Activated naive CD4-positive, alpha-beta T cell treated with Interleukin-2 at 50 U/mL for 16 hours (primary cell): ENCODE results near the gene HERPUD1.
A peak's percentile ranks its signal among the peaks of the same experiment; 100 is the strongest.
"Not testable (repeated sequence)": the region's sequence is repeated elsewhere in the genome, so short reads cannot be mapped to it uniquely, and the experiment has no call there.

Experiments
- DNase-seq: peaks from one replicate; pipeline ENCODE4 v3.0.0-alpha.2; 2020

HERPUD1 gene

GRCh38 chr16:56961851-56962281, 29.9 kb downstream of the HERPUD1 start, which contains the start of gene CETP:
CETP (plus strand) TSS chr16:56961950; CDS start chr16:56961980, 30 bp downstream.
- no peak for DNase-seq

- DNase-seq = peak; percentile 97
Observed at GRCh38 chr16:56964243-56965148, 32.6 kb downstream of the HERPUD1 start.

- no peak for DNase-seq
Observed at GRCh38 chr16:56965149-56966092, 33.5 kb downstream of the HERPUD1 start.

- no peak for DNase-seq
Observed at GRCh38 chr16:56966093-56966475, 34.1 kb downstream of the HERPUD1 start.

GRCh38 chr16:56967733-56968132, 35.8 kb downstream of the HERPUD1 start:
- DNase-seq = no peak

DNA sequence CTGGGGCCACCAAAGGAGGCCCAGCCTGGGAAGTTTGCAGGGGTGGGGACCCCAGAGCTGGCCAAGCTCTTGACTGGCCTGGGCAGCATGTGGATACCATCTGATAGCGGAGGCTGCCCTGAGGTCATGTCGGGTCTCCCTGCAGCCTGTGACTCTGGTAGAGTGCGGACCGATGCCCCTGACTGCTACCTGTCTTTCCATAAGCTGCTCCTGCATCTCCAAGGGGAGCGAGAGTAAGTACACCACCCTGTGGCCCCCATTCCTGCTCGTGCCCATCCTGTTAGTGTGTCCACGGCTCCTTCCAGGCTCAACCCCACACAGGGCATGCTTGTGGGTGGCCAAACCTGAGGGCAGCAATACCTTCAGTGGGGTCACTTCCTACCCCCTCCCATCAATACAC, 37.8 kb downstream of the HERPUD1 start:
- DNase-seq = no peak

- DNase-seq = no peak
Observed at GRCh38 chr16:56970934-56971767, 39.2 kb downstream of the HERPUD1 start.

DNA sequence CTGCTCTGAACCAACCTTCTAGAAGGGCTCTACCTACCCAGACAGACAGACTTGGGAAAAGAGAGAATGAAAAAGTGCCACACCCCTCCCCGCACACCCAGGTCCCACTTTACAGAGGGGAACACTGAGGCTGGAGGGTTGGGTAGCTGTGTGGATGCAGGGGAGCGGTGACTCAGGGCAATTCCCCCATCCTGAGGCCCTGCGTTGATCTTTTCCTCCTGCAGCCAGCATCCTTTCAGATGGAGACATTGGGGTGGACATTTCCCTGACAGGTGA, 39.8 kb downstream of the HERPUD1 start:
- no peak for DNase-seq

GRCh38 chr16:56972403-56973293, 40.7 kb downstream of the HERPUD1 start:
- no peak for DNase-seq

- DNase-seq = no peak
Observed at GRCh38 chr16:56973294-56973689, 41.4 kb downstream of the HERPUD1 start.

- not testable (repeated sequence) for DNase-seq
Observed at GRCh38 chr16:56973899-56974298, 42.0 kb downstream of the HERPUD1 start.

- DNase-seq = no peak
Observed at GRCh38 chr16:56974549-56975300, 42.8 kb downstream of the HERPUD1 start.

GRCh38 chr16:56975714-56976113, 43.8 kb downstream of the HERPUD1 start:
- no peak for DNase-seq

GRCh38 chr16:56977216-56977615, 45.3 kb downstream of the HERPUD1 start:
- no peak for DNase-seq

- no peak for DNase-seq
Observed at GRCh38 chr16:56977823-56978430, 46.0 kb downstream of the HERPUD1 start.

- no peak for DNase-seq
Observed at GRCh38 chr16:56980201-56980535, 48.2 kb downstream of the HERPUD1 start.

- no peak for DNase-seq
Observed at GRCh38 chr16:56980792-56981724, 49.1 kb downstream of the HERPUD1 start.

DNA sequence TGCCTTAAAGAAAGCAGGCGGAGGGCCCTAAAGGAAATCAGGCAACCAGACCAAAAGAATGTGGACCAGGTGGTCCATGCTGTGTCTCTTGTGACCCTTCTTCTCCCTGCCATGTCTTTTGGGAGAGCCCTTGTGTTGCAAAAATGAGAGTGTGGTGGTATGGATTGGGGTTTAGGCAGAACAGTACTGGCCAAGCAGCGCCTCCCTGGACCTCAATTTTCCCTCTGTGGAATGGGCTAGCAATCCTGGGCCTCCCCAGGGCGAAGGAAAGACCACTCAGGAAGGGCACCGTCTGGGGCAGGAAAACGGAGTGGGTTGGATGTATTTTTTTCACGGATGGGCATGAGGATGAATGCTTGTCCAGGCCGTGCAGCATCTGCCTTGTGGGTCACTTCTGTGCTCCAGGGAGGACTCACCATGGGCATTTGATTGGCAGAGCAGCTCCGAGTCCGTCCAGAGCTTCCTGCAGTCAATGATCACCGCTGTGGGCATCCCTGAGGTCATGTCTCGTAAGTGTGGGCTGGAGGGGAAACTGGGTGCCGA, 49.9 kb downstream of the HERPUD1 start:
- DNase-seq = no peak

- no peak for DNase-seq
Observed at GRCh38 chr16:56982695-56983094, 50.8 kb downstream of the HERPUD1 start.
